ENCODE data around the gene NNMT. TPM values are rescaled to one million over a fixed set of nuclear protein-coding genes. Genes with fewer than 3 reads are reported as not detected.

NNMT gene
- total and polyA plus RNA-seq, 2 experiments from 2014 or later: 1,043 to 1,317 TPM

DNA sequence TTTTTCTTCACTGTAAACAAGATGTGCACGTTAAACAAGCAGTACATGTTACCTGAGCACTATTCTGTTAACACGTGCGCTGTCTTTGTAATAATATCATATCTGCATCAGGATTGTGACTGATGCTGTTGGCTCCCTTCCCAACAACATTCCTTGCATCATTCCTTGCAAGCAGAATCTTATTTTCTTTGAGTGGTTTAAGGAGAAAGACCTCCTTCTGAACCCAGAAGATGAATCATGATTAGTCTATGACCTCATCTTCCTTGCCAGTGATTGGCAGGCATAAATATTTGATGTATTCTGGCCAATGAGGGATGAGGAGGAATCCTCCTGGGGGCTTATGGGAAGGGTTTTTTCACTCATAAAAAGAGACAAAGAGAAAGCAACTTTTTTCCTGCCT, 57.9 kb downstream of the NNMT start:
- H4K20me1 ChIP-seq (ENCODE audit: insufficient read depth): peaks cover 4% of the 10 kb centered on the region; the same call in 1 of the 2 replicates
- in situ Hi-C loops (cut with MboI): no loop called here
- no peak overlapping the region for H3K4me2 ChIP-seq (ENCODE audit: unreplicated experiment)
- no peak overlapping the region for H3K4me3 ChIP-seq
- 0 out of 2 replicates have a peak, but pooled peaks cover 10% of the 10 kb centered on the region for H3F3A ChIP-seq (ENCODE audit: insufficient read depth)
- H3K9ac ChIP-seq: no peak overlapping the region
- DNase-seq: peak; percentile 62
- no peaks in the 10 kb centered on the region for H3K36me3 ChIP-seq (ENCODE audit: low read depth)
- no peak overlapping the region for H2AFZ ChIP-seq
- no peaks in the 10 kb centered on the region for H3K9me3 ChIP-seq (ENCODE audit: low read depth)
- WGBS, 2 experiments (ENCODE audit: low coverage in 1 of 2, low lambda C conversion rate in 2 of 2, missing lambda C conversion rate in 2 of 2): 83 to 86% methylated on average over 3 of the region's 3 CpGs
- no peaks in the 10 kb centered on the region for H3K27me3 ChIP-seq (replicated peaks; ENCODE audit: insufficient read depth)
- no peaks in the 10 kb centered on the region for H3K79me2 ChIP-seq (ENCODE audit: insufficient read depth)
- H3K4me1 ChIP-seq (ENCODE audit: insufficient read depth): peaks cover 12% of the 10 kb centered on the region
- H3K27ac ChIP-seq: no peak overlapping the region
- TF ChIP-seq EZH2 (IDR thresholded peaks at IDR 0.05; ENCODE audit: insufficient read depth, poor library complexity, severe bottlenecking) (no peak), EZH2phosphoT487 (IDR thresholded peaks at IDR 0.05; ENCODE audit: insufficient read depth, low read depth) (no peak)
- H3K9me2 ChIP-seq (ENCODE audit: insufficient read depth): no peaks in the 10 kb centered on the region

DNA sequence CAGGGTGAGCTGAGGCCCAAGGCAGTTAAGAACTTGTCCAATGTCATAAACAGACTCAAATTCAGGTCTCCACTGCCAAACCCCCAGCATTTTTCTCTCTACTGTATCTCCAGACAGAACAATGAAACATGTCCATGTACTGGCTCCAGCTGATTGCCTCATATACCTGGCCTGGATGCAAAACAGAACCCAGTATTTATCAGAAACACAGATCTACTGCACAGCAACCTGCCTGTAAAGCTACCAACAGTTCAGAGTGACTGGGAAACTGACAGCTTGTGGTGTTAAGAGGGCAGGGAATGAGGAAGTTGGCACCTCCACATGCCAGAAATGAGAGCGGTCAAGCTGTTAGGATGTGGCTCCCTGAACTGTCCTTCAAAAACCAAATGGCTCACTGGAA, 62.5 kb downstream of the NNMT start:
- Histone ChIP-seq H3K79me2 (ENCODE audit: insufficient read depth) (no peaks in the 10 kb centered on the region), H3K9ac (0 out of 2 replicates have a peak overlapping the region, but pooled peaks have one; percentile 26), H2AFZ (peak overlapping the region; percentile 65), H4K20me1 (ENCODE audit: insufficient read depth) (no peaks in the 10 kb centered on the region), H3K9me2 (ENCODE audit: insufficient read depth) (no peaks in the 10 kb centered on the region), H3K27ac (peak overlapping the region; percentile 57), H3K27me3 (replicated peaks; ENCODE audit: insufficient read depth) (no peaks in the 10 kb centered on the region), H3K4me3 (no peak overlapping the region), H3K4me2 (ENCODE audit: unreplicated experiment) (peak overlapping the region; percentile 49), H3K36me3 (ENCODE audit: low read depth) (no peaks in the 10 kb centered on the region), H3F3A (ENCODE audit: insufficient read depth) (0 out of 2 replicates have a peak, but pooled peaks cover 5% of the 10 kb centered on the region), H3K4me1 (ENCODE audit: insufficient read depth) (peaks cover 23% of the 10 kb centered on the region), H3K9me3 (ENCODE audit: low read depth) (no peaks in the 10 kb centered on the region)
- no peak for TF ChIP-seq EZH2phosphoT487 (IDR thresholded peaks at IDR 0.05; ENCODE audit: insufficient read depth, low read depth)
- no peak for TF ChIP-seq EZH2 (IDR thresholded peaks at IDR 0.05; ENCODE audit: insufficient read depth, poor library complexity, severe bottlenecking)
- in situ Hi-C loops (cut with MboI): no loop called here
- peak; percentile 14 for DNase-seq
- 61 to 79% methylated on average over 1 of the region's 1 CpG for WGBS, 2 experiments (ENCODE audit: low coverage in 1 of 2, low lambda C conversion rate in 2 of 2, missing lambda C conversion rate in 2 of 2)

DNA sequence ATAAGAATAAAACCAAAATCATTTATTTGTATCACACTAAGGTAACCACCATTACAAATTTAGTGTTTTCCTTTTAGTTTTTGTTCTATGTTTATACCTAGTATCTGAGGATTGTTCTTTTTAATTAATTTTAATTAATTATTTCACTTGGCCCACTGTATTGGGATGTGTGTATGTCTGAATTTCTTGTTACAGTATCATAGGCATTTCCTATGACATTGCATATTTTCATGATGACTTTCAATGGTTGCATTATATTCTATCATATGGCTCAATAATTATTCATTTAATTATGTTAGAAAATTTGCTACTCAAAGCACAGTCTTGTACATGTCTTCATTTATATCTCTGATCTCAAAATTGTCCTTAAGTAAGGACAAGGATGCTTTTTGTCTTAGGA, 63.1 kb downstream of the NNMT start:
- H3K36me3 ChIP-seq (ENCODE audit: low read depth): no peaks in the 10 kb centered on the region
- no peaks in the 10 kb centered on the region for H3K9me3 ChIP-seq (ENCODE audit: low read depth)
- no peaks in the 10 kb centered on the region for H4K20me1 ChIP-seq (ENCODE audit: insufficient read depth)
- H3K9me2 ChIP-seq (ENCODE audit: insufficient read depth): no peaks in the 10 kb centered on the region
- H3K4me2 ChIP-seq (ENCODE audit: unreplicated experiment): peak overlapping the region; percentile 49
- no peaks in the 10 kb centered on the region for H3F3A ChIP-seq (ENCODE audit: insufficient read depth)
- peak; percentile 56 for DNase-seq
- H3K27ac ChIP-seq: peak overlapping the region; percentile 57
- H3K27me3 ChIP-seq (replicated peaks; ENCODE audit: insufficient read depth): no peaks in the 10 kb centered on the region
- TF ChIP-seq EZH2phosphoT487 (IDR thresholded peaks at IDR 0.05; ENCODE audit: insufficient read depth, low read depth) (no peak), EZH2 (IDR thresholded peaks at IDR 0.05; ENCODE audit: insufficient read depth, poor library complexity, severe bottlenecking) (no peak)
- H3K4me3 ChIP-seq: 0 out of 2 replicates have a peak overlapping the region, but pooled peaks have one; percentile 2
- peaks cover 19% of the 10 kb centered on the region for H3K4me1 ChIP-seq (ENCODE audit: insufficient read depth)
- H2AFZ ChIP-seq: peak overlapping the region; percentile 32
- in situ Hi-C loops (cut with MboI): no loop called here
- H3K9ac ChIP-seq: peak overlapping the region; percentile 26; the same call in 1 of the 2 replicates
- H3K79me2 ChIP-seq (ENCODE audit: insufficient read depth): no peaks in the 10 kb centered on the region

DNA sequence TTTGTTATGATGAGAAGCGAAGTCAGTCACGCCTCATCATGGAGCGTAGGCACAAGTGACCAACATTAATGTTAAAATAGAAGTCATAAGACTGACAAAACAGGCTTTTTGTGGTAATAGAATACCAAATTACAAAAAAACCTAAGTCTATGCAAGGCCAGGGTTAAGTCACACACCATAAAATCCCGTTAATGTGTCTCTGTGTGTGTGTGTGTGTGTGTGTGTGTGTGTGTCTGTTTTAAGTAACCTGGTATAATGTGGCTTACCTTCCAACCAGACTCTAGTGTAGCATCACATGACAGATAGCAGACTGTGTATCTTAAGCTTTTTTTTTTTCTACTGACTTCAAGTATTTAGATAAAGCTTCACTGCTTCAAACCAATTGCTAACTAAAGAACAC, 66.1 kb downstream of the NNMT start:
- in situ Hi-C loops (cut with MboI): no loop called here
- 82 to 86% methylated on average over 4 of the region's 4 CpGs for WGBS, 2 experiments (ENCODE audit: low coverage in 1 of 2, low lambda C conversion rate in 2 of 2, missing lambda C conversion rate in 2 of 2)
- TF ChIP-seq EZH2phosphoT487 (IDR thresholded peaks at IDR 0.05; ENCODE audit: insufficient read depth, low read depth) (no peak), EZH2 (IDR thresholded peaks at IDR 0.05; ENCODE audit: insufficient read depth, poor library complexity, severe bottlenecking) (no peak)

DNA sequence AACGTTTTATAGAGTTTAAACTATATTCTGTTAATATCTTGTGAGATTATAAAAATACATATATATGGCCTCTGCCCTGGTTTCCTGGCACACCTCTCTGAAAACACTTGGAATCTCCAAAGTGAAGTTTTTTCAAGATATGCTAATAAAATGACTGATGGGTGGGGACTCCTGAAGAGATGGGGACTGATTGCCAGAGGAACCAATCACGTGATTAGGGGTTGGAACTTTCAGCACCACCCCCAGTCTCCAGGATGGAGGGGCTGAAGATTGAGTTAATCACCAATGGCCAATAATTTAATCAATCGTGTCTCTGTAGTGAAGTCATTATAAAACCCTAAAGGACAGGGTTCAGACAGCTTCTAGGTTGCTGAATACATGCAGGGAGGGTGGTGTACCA, 66.8 kb downstream of the NNMT start:
- Histone ChIP-seq H3K9ac (no peak overlapping the region), H4K20me1 (ENCODE audit: insufficient read depth) (no peaks in the 10 kb centered on the region), H3K36me3 (ENCODE audit: low read depth) (no peaks in the 10 kb centered on the region), H3K9me2 (ENCODE audit: insufficient read depth) (no peaks in the 10 kb centered on the region), H3K4me1 (ENCODE audit: insufficient read depth) (peaks cover 39% of the 10 kb centered on the region), H3K27me3 (replicated peaks; ENCODE audit: insufficient read depth) (no peaks in the 10 kb centered on the region), H3K4me2 (ENCODE audit: unreplicated experiment) (no peak overlapping the region), H3F3A (ENCODE audit: insufficient read depth) (peaks cover 18% of the 10 kb centered on the region), H3K79me2 (ENCODE audit: insufficient read depth) (no peaks in the 10 kb centered on the region), H3K9me3 (ENCODE audit: low read depth) (no peaks in the 10 kb centered on the region), H2AFZ (no peak overlapping the region), H3K27ac (no peak overlapping the region), H3K4me3 (no peak overlapping the region)
- DNase-seq: no peak
- 49 to 54% methylated on average over 3 of the region's 3 CpGs for WGBS, 2 experiments (ENCODE audit: low coverage in 1 of 2, low lambda C conversion rate in 2 of 2, missing lambda C conversion rate in 2 of 2)
- in situ Hi-C loops (cut with MboI): no loop called here
- TF ChIP-seq EZH2phosphoT487 (IDR thresholded peaks at IDR 0.05; ENCODE audit: insufficient read depth, low read depth): no peak
- TF ChIP-seq EZH2 (IDR thresholded peaks at IDR 0.05; ENCODE audit: insufficient read depth, poor library complexity, severe bottlenecking): no peak

More for the DNA sequence above, 66.1 kb downstream of the NNMT start:
- Histone ChIP-seq H2AFZ (no peak overlapping the region), H3K9me2 (ENCODE audit: insufficient read depth) (no peaks in the 10 kb centered on the region), H3K27me3 (replicated peaks; ENCODE audit: insufficient read depth) (no peaks in the 10 kb centered on the region), H3K4me3 (no peak overlapping the region), H3K27ac (no peak overlapping the region), H3F3A (ENCODE audit: insufficient read depth) (peaks cover 12% of the 10 kb centered on the region), H3K9ac (no peak overlapping the region), H3K79me2 (ENCODE audit: insufficient read depth) (no peaks in the 10 kb centered on the region), H3K4me1 (ENCODE audit: insufficient read depth) (peaks cover 33% of the 10 kb centered on the region), H4K20me1 (ENCODE audit: insufficient read depth) (no peaks in the 10 kb centered on the region), H3K4me2 (ENCODE audit: unreplicated experiment) (no peak overlapping the region), H3K9me3 (ENCODE audit: low read depth) (no peaks in the 10 kb centered on the region), H3K36me3 (ENCODE audit: low read depth) (no peaks in the 10 kb centered on the region)
- DNase-seq: no peak

Other genes starting within 250 kb of the NNMT start
- not detected in 2 replicates for gene ZBTB16, start 236.7 kb upstream of the NNMT start, total RNA-seq (2014; rRNA removed; shearing (Covaris generic))
- gene ZBTB16, start 236.7 kb upstream of the NNMT start, polyA plus RNA-seq (2016; fragmentation: Nextera tagmentation; extraction: Ambion mirVana): not detected in 2 replicates
- 2.1 and 4.8 TPM in 2 replicates for gene C11orf71, start 104.1 kb downstream of the NNMT start, total RNA-seq (2014; rRNA removed; shearing (Covaris generic))
- gene C11orf71, start 104.1 kb downstream of the NNMT start, polyA plus RNA-seq (2016; fragmentation: Nextera tagmentation; extraction: Ambion mirVana): 1.8 and 2.2 TPM in 2 replicates
- gene RBM7, start 104.3 kb downstream of the NNMT start, total RNA-seq (2014; rRNA removed; shearing (Covaris generic)): 48.6 and 58.3 TPM in 2 replicates
- gene RBM7, start 104.3 kb downstream of the NNMT start, polyA plus RNA-seq (2016; fragmentation: Nextera tagmentation; extraction: Ambion mirVana): 57.0 and 60.9 TPM in 2 replicates
- gene REXO2, start 143.1 kb downstream of the NNMT start, total RNA-seq (2014; rRNA removed; shearing (Covaris generic)): 245 and 350 TPM in 2 replicates
- gene REXO2, start 143.1 kb downstream of the NNMT start, polyA plus RNA-seq (2016; fragmentation: Nextera tagmentation; extraction: Ambion mirVana): 407 and 418 TPM in 2 replicates

Measured in GM23248 (cell line).